HepG2 (cell line): ENCODE results near the gene RUNX2. TPM values are rescaled to one million over a fixed set of nuclear protein-coding genes. Genes with fewer than 3 reads are reported as not detected.

ENCODE experiments used
- ATAC-seq: fragments of 200-7000 bp; cut with Tn5 transposase; 3 replicates; pipeline ENCODE4 v1.9.1; 2020; ENCODE audit warnings: mild to moderate bottlenecking, moderate library complexity
- BruUV-seq: library from RNA; stranded (reverse); fragments of 400-500 nt; replicated peaks from 2 replicates; lab custom pipeline; 2021; lab: Mats Ljungman, UMichigan
- CTCF ChIA-PET: fragments of 300-600 bp; formaldehyde crosslinking; extraction: SDS; loops from one replicate; lab custom pipeline; 2021; ENCODE audit warnings: low total read pairs, inconsistent platforms, low intra/inter-chr PET ratio; lab: Yijun Ruan, JAX
- POLR2A ChIA-PET: fragments of 350-600 bp; sonication (Branson Sonifier 250); formaldehyde crosslinking; loops from one replicate; lab custom pipeline; 2020; ENCODE audit warnings: antibody characterized with exemption, inconsistent platforms; lab: Yijun Ruan, JAX
- DNase-seq: peaks from one replicate; pipeline ENCODE4 v3.0.0-alpha.2; 2015; ENCODE audit warnings: low spot score
- FAIRE-seq: peaks from 3 replicates; lab custom pipeline; 2011; peaks lifted over from hg19 to GRCh38; lab: Jason Lieb, UNC
- H2AFZ ChIP-seq: one replicate; pipeline ENCODE4 v1.6.1; 2011; ENCODE audit warnings: low read length, inconsistent platforms
- H3K27ac ChIP-seq: fragments of 300-600 bp; 3 replicates; pipeline ENCODE4 v1.8.0; 2011; ENCODE audit warnings: mixed run types, mild to moderate bottlenecking, mixed read lengths, low read length, inconsistent platforms; ENCODE audit not compliant: insufficient read depth; ENCODE audit errors: extremely low read length
- H3K27me3 ChIP-seq, 2 experiments: fragments of 200-600 bp in 1 of 2; 2 replicates in 1 of 2; 3 replicates in 1 of 2; pipeline versions ENCODE4 v1.6.0 to v1.8.0; 2011; ENCODE audit warnings: low read length in 2 of 2, mild to moderate bottlenecking in 2 of 2, moderate library complexity in 2 of 2, inconsistent platforms in 1 of 2; ENCODE audit not compliant: insufficient read depth in 2 of 2, control insufficient read depth in 1 of 2
- H3K36me3 ChIP-seq, 2 experiments: fragments of 200-600 bp in 1 of 2; replicated peaks in 1 of 2; 2 replicates in 1 of 2; 3 replicates in 1 of 2; pipeline versions ENCODE4 v1.5.1 to v1.8.0; 2011; ENCODE audit warnings: low read length in 2 of 2, inconsistent platforms in 1 of 2; ENCODE audit not compliant: insufficient read depth in 2 of 2, control insufficient read depth in 1 of 2
- H3K4me1 ChIP-seq: 2 replicates; pipeline ENCODE4 v1.5.1; 2012; ENCODE audit warnings: low read length, inconsistent platforms; ENCODE audit not compliant: insufficient read depth
- H3K4me2 ChIP-seq: 2 replicates; pipeline ENCODE4 v1.6.0; 2011; ENCODE audit warnings: low read depth, low read length, inconsistent platforms
- H3K4me3 ChIP-seq, 3 experiments: fragments of 200-600 bp in 1 of 3; sonication (generic), shearing (Covaris generic) in 1 of 3; replicated peaks in 1 of 3; 2 replicates each; pipeline ENCODE4 v1.5.1; 2011 to 2016; ENCODE audit warnings: low read length in 3 of 3, inconsistent platforms in 2 of 3, low read depth in 2 of 3, mild to moderate bottlenecking in 2 of 3, control low read depth in 1 of 3, mixed read lengths in 1 of 3; ENCODE audit not compliant: insufficient read depth in 1 of 3
- H3K79me2 ChIP-seq: one replicate; pipeline ENCODE4 v1.6.1; 2011; ENCODE audit warnings: low read length, inconsistent platforms; ENCODE audit not compliant: insufficient read depth
- H3K9ac ChIP-seq: 2 replicates; pipeline ENCODE4 v1.6.0; 2011; ENCODE audit warnings: mild to moderate bottlenecking, low read depth, low read length, inconsistent platforms; ENCODE audit not compliant: insufficient read depth
- H3K9me3 ChIP-seq: 2 replicates; pipeline ENCODE4 v1.5.1; 2012; ENCODE audit warnings: mild to moderate bottlenecking, low read length
- H4K20me1 ChIP-seq: 2 replicates; pipeline ENCODE4 v1.6.0; 2011; ENCODE audit warnings: inconsistent platforms, mild to moderate bottlenecking, low read length, moderate library complexity; ENCODE audit not compliant: insufficient read depth
- ARNTL ChIP-seq: sonication (generic); formaldehyde crosslinking; IDR thresholded peaks from 2 replicates; pipeline ENCODE4 v1.4.0; 2020; ENCODE audit warnings: mild to moderate bottlenecking, missing genetic modification reagents
- ATF7 ChIP-seq, 2 experiments: fragments of 450-650 bp in 1 of 2; sonication (generic) in 1 of 2; formaldehyde crosslinking in 1 of 2; IDR thresholded peaks; 2 replicates each; pipeline versions ENCODE4 v1.4.0 to v1.6.1; 2016 to 2020; ENCODE audit warnings: antibody characterized with exemption in 1 of 2, mild to moderate bottlenecking in 1 of 2, missing genetic modification reagents in 1 of 2
- ESRRA ChIP-seq: sonication (generic); formaldehyde crosslinking; IDR thresholded peaks from 2 replicates; pipeline ENCODE4 v1.5.1; 2020; ENCODE audit warnings: mild to moderate bottlenecking, low read depth, missing genetic modification reagents
- MEIS1 ChIP-seq: sonication (generic); formaldehyde crosslinking; IDR thresholded peaks from 2 replicates; pipeline ENCODE4 v1.9.0; 2021; ENCODE audit warnings: mild to moderate bottlenecking, missing genetic modification reagents, moderate library complexity, borderline replicate concordance
- ZNF24 ChIP-seq: fragments of 450-650 bp; IDR thresholded peaks from 2 replicates; pipeline ENCODE4 v1.6.1; 2017; ENCODE audit warnings: antibody characterized with exemption, mild to moderate bottlenecking
- ZNF318 ChIP-seq: sonication (generic); formaldehyde crosslinking; IDR thresholded peaks from 2 replicates; pipeline ENCODE4 v1.4.0; 2020; ENCODE audit warnings: mild to moderate bottlenecking, missing genetic modification reagents
- ZSCAN20 ChIP-seq: sonication (generic); formaldehyde crosslinking; IDR thresholded peaks from 2 replicates; pipeline ENCODE4 v1.4.0; 2020; ENCODE audit warnings: missing genetic modification reagents, mild to moderate bottlenecking, borderline replicate concordance
- WGBS: methylation state at CpG from one replicate; pipeline ENCODE4 v1.1.6; 2017; ENCODE audit warnings: low lambda C conversion rate; 5-methylcytosine and 5-hydroxymethylcytosine counted together
- in situ Hi-C: cut with HindIII; loops from 2 replicates; pipeline ENCODE4 v1.10.0; 2017; ENCODE audit warnings: low pct_unique_long_range_greater_than_20kb; ENCODE audit not compliant: extremely low pct_ligation_motif_present
- intact Hi-C: fragments of 100-400 bp; cut with micrococcal nuclease; formaldehyde crosslinking; loops from one replicate; pipeline ENCODE4 v1.10.0; 2022; ENCODE audit not compliant: unreplicated experiment
- polyA plus RNA-seq, 8 experiments: library from polyadenylated mRNA; depleted of rRNA in 3 of 8; stranded (reverse) in 7 of 8; unstranded in 1 of 8; fragments of >200 nt; fragmentation: Illumina TruSeq in 4 of 8; extraction: Trizol in 4 of 8; gene quantifications; 2 replicates each; pipeline versions ENCODE4 v1.2.1 to v1.2.3, GENCODE V29; 2011 to 2016; ENCODE audit warnings: low read depth in 4 of 8, missing spikeins in 1 of 8, mixed read lengths in 1 of 8; ENCODE audit not compliant: insufficient read depth in 1 of 8
- total RNA-seq, 5 experiments: library from RNA; depleted of rRNA; stranded (reverse); fragments of >200 nt; fragmentation: Illumina TruSeq; extraction: Trizol; gene quantifications; 2 replicates each; pipeline ENCODE4 v1.2.3, GENCODE V29; 2016; ENCODE audit warnings: low read depth in 1 of 5
- TF ChIP-seq, protein P1 (sequence below): sonication (generic); formaldehyde crosslinking; IDR thresholded peaks from 2 replicates; pipeline ENCODE4 v1.8.0; 2022; ENCODE audit warnings: mild to moderate bottlenecking, missing genetic modification reagents, borderline replicate concordance
- TF ChIP-seq, protein P2 (sequence below): sonication (generic); formaldehyde crosslinking; conservative IDR thresholded peaks from 2 replicates; pipeline ENCODE4 v1.4.0; 2020; ENCODE audit warnings: missing genetic modification reagents
- TF ChIP-seq, protein P3 (sequence below): sonication (generic); formaldehyde crosslinking; IDR thresholded peaks from 2 replicates; pipeline ENCODE4 v1.4.0; 2020; ENCODE audit warnings: mild to moderate bottlenecking, missing genetic modification reagents

Gene RUNX2
- total and polyA plus RNA-seq, 2 of the 13 experiments (the other 11 are each of a cell fraction or from before 2014, with no cell fraction given): not detected

DNA sequence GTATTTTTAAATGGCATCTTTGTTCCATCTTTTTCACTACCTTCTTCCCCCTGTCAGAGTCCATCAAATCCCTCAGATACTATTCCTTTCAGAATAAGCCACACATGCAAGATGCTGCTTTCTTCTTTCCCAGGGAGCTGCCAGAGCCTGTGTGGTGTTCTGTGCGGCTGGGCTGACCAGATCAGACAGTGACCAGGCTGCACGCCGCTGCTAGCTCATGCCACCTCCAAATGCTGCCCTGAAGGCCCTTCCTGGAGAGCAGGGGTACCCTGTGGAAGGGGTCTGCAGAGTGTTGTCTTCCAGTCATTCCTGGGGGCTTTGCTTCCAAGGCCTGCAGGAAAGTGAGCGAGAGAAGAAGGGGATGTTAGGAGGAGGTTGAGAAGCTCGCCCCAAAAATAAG lies 228.7 kb downstream of the RUNX2 start:
- Histone ChIP-seq H3K4me1 (peaks cover 7% of the 10 kb centered on the region), H3K9ac (no peak overlapping the region), H3K36me3 (no peaks in the 10 kb centered on the region), H3K9me3 (no peaks in the 10 kb centered on the region), H4K20me1 (no peaks in the 10 kb centered on the region), H3K79me2 (no peaks in the 10 kb centered on the region), H3K4me3 (no peak overlapping the region), H3K27ac (no peak overlapping the region), H2AFZ (no peak overlapping the region), H3K27me3 (peaks cover 0 to 8% of the 10 kb centered on the region in 2 experiments; a peak in 2 of 5 replicates), H3K4me2 (no peak overlapping the region)
- FAIRE-seq (no peak), ATAC-seq (no peak), DNase-seq (no peak)
- WGBS: 49% methylated on average over 5 of the region's 5 CpGs
- in situ Hi-C loops: no loop called here
- intact Hi-C loops: no loop called here
- ChIA-PET POLR2A (no interaction called here), CTCF (no interaction called here)
- no TSS peak for BruUV-seq
- TF ChIP-seq ESRRA (CRISPR knock-in tag) (no peak), ZSCAN20 (no peak), MEIS1 (CRISPR knock-in tag) (no peak), ZNF318 (CRISPR knock-in tag) (no peak), ARNTL (CRISPR knock-in tag) (no peak), ATF7 (IDR thresholded peaks at IDR 0.05) (no peak), ATF7 (CRISPR knock-in tag; IDR thresholded peaks at IDR 0.05) (no peak), ZNF24 (no peak)
- TF ChIP-seq, protein P1, sequence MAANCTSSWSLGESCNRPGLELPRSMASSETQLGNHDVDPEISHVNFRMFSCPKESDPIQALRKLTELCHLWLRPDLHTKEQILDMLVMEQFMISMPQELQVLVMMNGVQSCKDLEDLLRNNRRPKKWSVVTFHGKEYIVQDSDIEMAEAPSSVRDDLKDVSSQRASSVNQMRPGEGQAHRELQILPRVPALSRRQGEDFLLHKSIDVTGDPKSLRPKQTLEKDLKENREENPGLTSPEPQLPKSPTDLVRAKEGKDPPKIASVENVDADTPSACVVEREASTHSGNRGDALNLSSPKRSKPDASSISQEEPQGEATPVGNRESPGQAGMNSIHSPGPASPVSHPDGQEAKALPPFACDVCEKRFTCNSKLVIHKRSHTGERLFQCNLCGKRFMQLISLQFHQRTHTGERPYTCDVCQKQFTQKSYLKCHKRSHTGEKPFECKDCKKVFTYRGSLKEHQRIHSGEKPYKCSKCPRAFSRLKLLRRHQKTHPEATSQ (CRISPR knock-in tag): no peak
- TF ChIP-seq, protein P2, sequence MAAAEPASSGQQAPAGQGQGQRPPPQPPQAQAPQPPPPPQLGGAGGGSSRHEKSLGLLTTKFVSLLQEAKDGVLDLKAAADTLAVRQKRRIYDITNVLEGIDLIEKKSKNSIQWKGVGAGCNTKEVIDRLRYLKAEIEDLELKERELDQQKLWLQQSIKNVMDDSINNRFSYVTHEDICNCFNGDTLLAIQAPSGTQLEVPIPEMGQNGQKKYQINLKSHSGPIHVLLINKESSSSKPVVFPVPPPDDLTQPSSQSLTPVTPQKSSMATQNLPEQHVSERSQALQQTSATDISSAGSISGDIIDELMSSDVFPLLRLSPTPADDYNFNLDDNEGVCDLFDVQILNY (CRISPR knock-in tag): no peak
- TF ChIP-seq, protein P3, sequence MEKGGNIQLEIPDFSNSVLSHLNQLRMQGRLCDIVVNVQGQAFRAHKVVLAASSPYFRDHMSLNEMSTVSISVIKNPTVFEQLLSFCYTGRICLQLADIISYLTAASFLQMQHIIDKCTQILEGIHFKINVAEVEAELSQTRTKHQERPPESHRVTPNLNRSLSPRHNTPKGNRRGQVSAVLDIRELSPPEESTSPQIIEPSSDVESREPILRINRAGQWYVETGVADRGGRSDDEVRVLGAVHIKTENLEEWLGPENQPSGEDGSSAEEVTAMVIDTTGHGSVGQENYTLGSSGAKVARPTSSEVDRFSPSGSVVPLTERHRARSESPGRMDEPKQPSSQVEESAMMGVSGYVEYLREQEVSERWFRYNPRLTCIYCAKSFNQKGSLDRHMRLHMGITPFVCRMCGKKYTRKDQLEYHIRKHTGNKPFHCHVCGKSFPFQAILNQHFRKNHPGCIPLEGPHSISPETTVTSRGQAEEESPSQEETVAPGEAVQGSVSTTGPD (CRISPR knock-in tag): no peak
